Fibroblast of lung (primary cell): ENCODE results near the gene LCN6. TPM values are rescaled to one million over a fixed set of nuclear protein-coding genes. Genes with fewer than 3 reads are reported as not detected.

ENCODE experiments used
- DNase-seq, 2 donors: peaks; one replicate each; pipeline versions ENCODE4 v3.0.0 to v3.0.0-alpha.2; 2010; ENCODE audit warnings: low read depth in 2 of 2
- H2AFZ ChIP-seq: 2 replicates; pipeline ENCODE4 v1.5.1; 2012; ENCODE audit warnings: low read length, control low read depth, inconsistent platforms
- H3K27ac ChIP-seq: 2 replicates; pipeline ENCODE4 v1.5.1; 2011; ENCODE audit warnings: low read length, control low read depth; ENCODE audit not compliant: insufficient read depth
- H3K27me3 ChIP-seq: 2 replicates; pipeline ENCODE4 v1.5.1; 2011; ENCODE audit warnings: mild to moderate bottlenecking, low read length; ENCODE audit not compliant: control insufficient read depth, insufficient read depth
- H3K36me3 ChIP-seq: 2 replicates; pipeline ENCODE4 v1.5.1; 2011; ENCODE audit warnings: low read length; ENCODE audit not compliant: control insufficient read depth, insufficient read depth
- H3K4me1 ChIP-seq: 2 replicates; pipeline ENCODE4 v1.5.1; 2011; ENCODE audit warnings: low read length; ENCODE audit not compliant: control insufficient read depth, insufficient read depth; ENCODE audit errors: extremely low read depth
- H3K4me2 ChIP-seq: 2 replicates; pipeline ENCODE4 v1.5.1; 2011; ENCODE audit warnings: low read length, control low read depth; ENCODE audit not compliant: insufficient read depth; ENCODE audit errors: extremely low read depth
- H3K4me3 ChIP-seq, 4 experiments: fragments of 200-600 bp in 1 of 4; sonication (generic) in 1 of 4; replicated peaks in 1 of 4; 2 replicates each; pipeline ENCODE4 v1.5.1; 2011 to 2016; ENCODE audit warnings: low read length in 4 of 4, low read depth in 3 of 4, mild to moderate bottlenecking in 3 of 4, control low read depth in 2 of 4, inconsistent platforms in 1 of 4, mixed read lengths in 1 of 4; ENCODE audit not compliant: insufficient read depth in 1 of 4; ENCODE audit errors: control extremely low read depth in 1 of 4
- H3K79me2 ChIP-seq: 2 replicates; pipeline ENCODE4 v1.5.1; 2012; ENCODE audit warnings: mild to moderate bottlenecking, low read length, inconsistent platforms; ENCODE audit not compliant: control insufficient read depth, insufficient read depth
- H3K9ac ChIP-seq: 2 replicates; pipeline ENCODE4 v1.5.1; 2011; ENCODE audit warnings: mild to moderate bottlenecking, low read length, control low read depth; ENCODE audit not compliant: insufficient read depth
- H3K9me3 ChIP-seq: 2 replicates; pipeline ENCODE4 v1.5.1; 2012; ENCODE audit warnings: low read depth, low read length; ENCODE audit not compliant: control insufficient read depth, insufficient read depth
- H4K20me1 ChIP-seq: 2 replicates; pipeline ENCODE4 v1.5.1; 2011; ENCODE audit warnings: low read length; ENCODE audit not compliant: control insufficient read depth, insufficient read depth; ENCODE audit errors: extremely low read depth
- EZH2 ChIP-seq: IDR thresholded peaks from 2 replicates; pipeline ENCODE4 v1.5.1; 2012; ENCODE audit warnings: low read length, control low read depth, mild to moderate bottlenecking; ENCODE audit errors: missing control alignments
- polyA plus RNA-seq, 2 donors: library from polyadenylated mRNA; depleted of rRNA in 1 of 2; stranded (reverse) in 1 of 2; unstranded in 1 of 2; fragments of >200 nt; gene quantifications; 2 replicates each; pipeline ENCODE4 v1.2.1, GENCODE V29; 2011 to 2012; ENCODE audit warnings: missing spikeins in 1 of 2
- total RNA-seq: library from RNA; depleted of rRNA; stranded (reverse); fragments of >200 nt; gene quantifications from 2 replicates; pipeline ENCODE4 v1.2.1, GENCODE V29; 2014
- TF ChIP-seq, protein P1 (sequence below), 2 donors: IDR thresholded peaks in 1 of 2; conservative IDR thresholded peaks in 1 of 2; 1 replicate in 1 of 2; 2 replicates in 1 of 2; pipeline ENCODE4 v1.5.1; 2011 to 2012; ENCODE audit warnings: low read length in 2 of 2, control low read depth in 1 of 2, inconsistent platforms in 1 of 2, low read depth in 1 of 2, mild to moderate bottlenecking in 1 of 2

Gene LCN6
- total and polyA plus RNA-seq, 2 donors (not counting 1 experiment from before 2014, with no cell fraction given), result not detected

DNA sequence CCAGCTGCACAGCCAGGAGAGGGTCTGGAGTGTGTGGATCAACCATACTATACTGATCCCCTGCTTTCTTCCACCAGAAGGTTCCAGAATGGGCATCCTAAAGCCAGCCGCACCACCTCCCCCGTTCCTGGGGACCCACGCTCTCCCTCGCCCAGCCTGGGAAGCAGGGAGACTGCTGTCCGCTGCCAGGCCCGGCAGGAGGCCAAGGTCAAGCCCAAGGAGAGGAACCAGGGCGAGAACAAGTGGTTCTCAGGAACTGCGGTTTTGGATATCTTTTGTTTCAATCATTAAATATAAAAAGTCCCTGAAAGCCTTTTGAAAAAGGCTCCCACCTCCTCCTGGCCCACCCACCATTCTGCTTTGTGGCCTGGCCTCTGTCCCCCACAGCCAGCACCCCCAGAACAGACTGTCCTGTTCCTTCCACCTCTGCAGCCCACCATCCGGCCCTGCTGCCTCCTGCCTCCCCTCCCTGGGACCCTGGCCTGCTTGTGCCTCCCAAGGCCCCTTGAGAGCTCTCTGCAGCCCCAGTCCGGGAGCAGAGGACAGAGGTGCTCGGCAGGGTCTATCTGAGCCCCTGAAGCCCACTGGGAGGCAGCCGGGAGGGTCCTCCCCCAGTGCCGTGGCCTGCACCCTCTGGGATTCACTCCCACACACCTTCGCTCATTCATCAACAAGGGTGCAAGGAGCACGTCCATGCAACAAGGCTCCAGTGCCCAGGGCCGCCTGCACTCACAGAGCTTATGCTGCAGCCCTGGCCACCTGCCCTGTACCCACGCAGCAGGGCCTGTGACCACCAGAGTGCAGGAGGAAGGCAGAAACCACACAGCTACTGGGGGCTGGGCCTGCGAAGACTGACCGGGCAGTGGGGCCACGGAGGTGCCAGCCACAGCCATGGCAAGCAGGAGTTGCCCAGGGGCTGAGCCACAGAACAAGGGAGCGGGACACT lies 614 bp upstream of the LCN6 start:
- H3K4me1 ChIP-seq, result no peaks in the 10 kb centered on the region
- H4K20me1 ChIP-seq, result no peaks in the 10 kb centered on the region
- H3K9ac ChIP-seq, result no peak overlapping the region
- DNase-seq, result no peak
- H3K4me2 ChIP-seq, result no peak overlapping the region
- TF ChIP-seq EZH2, result no peak
- TF ChIP-seq, protein P1, sequence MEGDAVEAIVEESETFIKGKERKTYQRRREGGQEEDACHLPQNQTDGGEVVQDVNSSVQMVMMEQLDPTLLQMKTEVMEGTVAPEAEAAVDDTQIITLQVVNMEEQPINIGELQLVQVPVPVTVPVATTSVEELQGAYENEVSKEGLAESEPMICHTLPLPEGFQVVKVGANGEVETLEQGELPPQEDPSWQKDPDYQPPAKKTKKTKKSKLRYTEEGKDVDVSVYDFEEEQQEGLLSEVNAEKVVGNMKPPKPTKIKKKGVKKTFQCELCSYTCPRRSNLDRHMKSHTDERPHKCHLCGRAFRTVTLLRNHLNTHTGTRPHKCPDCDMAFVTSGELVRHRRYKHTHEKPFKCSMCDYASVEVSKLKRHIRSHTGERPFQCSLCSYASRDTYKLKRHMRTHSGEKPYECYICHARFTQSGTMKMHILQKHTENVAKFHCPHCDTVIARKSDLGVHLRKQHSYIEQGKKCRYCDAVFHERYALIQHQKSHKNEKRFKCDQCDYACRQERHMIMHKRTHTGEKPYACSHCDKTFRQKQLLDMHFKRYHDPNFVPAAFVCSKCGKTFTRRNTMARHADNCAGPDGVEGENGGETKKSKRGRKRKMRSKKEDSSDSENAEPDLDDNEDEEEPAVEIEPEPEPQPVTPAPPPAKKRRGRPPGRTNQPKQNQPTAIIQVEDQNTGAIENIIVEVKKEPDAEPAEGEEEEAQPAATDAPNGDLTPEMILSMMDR (conservative IDR thresholded peaks at IDR 0.05 in 1 of 2, IDR thresholded peaks at IDR 0.05 in 1 of 2; ENCODE audit: low read depth in 1 of 2, low read length in 2 of 2), result no peak
- H3K36me3 ChIP-seq, result no peaks in the 10 kb centered on the region
- no peak overlapping the region for H2AFZ ChIP-seq
- H3K79me2 ChIP-seq, result no peaks in the 10 kb centered on the region
- no peak overlapping the region for H3K27ac ChIP-seq
- H3K9me3 ChIP-seq, result no peaks in the 10 kb centered on the region
- no peaks in the 10 kb centered on the region for H3K27me3 ChIP-seq
- H3K4me3 ChIP-seq, result no peak overlapping the region

DNA sequence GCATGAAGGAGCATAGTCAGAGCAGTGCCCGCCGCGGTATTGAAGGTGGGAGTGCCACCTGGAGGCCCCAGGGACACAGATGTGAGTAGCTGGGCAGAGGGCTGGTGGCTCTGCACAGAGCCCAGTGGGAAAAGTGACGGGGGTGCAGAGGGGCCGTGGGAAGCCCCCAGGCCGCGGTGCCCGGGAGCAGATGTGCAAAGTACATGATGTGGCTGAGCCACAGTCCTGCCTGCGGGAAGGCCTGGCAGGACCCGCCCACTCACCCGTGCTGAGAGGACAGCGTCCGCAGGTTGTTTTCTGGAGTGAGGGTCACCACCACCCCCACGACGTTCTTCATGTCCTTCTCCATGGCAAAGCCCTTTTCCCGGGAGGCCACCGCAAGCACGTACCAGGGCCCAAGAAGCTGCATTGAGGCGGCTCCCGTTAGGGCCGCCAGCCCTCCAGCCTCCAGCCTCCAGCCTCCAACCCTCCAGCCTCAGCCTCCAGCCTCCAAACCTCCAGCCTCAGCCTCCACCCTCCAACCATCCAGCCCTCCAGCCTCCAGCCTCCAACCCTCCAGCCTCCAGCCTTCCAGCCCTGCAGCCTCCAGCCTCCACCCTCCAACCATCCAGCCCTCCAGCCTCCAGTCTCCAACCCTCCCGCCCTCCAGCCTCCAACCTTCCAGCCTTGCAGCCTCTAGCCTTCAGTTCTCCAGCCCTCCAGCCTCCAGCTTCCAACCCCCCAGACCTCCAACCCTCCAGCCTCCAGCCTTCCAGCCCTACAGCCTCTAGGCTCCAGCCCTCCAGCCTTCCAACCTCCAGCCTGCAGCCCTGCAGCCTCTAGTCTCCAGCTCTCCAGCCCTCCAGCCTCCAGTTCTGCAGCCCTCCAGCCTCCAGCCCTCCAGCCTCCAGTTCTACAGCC lies 914 bp downstream of the LCN6 start:
- Histone ChIP-seq H3K9me3 (no peaks in the 10 kb centered on the region), H3K9ac (no peak overlapping the region), H3K4me2 (no peak overlapping the region), H4K20me1 (no peaks in the 10 kb centered on the region), H3K4me3 (no peak overlapping the region), H2AFZ (no peak overlapping the region), H3K27me3 (peaks cover 8% of the 10 kb centered on the region), H3K27ac (no peak overlapping the region), H3K79me2 (no peaks in the 10 kb centered on the region), H3K4me1 (no peaks in the 10 kb centered on the region), H3K36me3 (no peaks in the 10 kb centered on the region)
- TF ChIP-seq EZH2, result no peak
- TF ChIP-seq, protein P1 (conservative IDR thresholded peaks at IDR 0.05 in 1 of 2, IDR thresholded peaks at IDR 0.05 in 1 of 2; ENCODE audit: low read depth in 1 of 2, low read length in 2 of 2), result no peak
- DNase-seq, result no peak

GRCh38 chr9:136746621-136747020 lies 1.7 kb downstream of the LCN6 start:
- H3K36me3 ChIP-seq, result no peaks in the 10 kb centered on the region
- H3K27ac ChIP-seq, result no peak overlapping the region
- no peak for DNase-seq
- H3K79me2 ChIP-seq, result no peaks in the 10 kb centered on the region
- H3K4me3 ChIP-seq, result no peak overlapping the region
- H4K20me1 ChIP-seq, result no peaks in the 10 kb centered on the region
- H3K9ac ChIP-seq, result no peak overlapping the region
- no peaks in the 10 kb centered on the region for H3K4me1 ChIP-seq
- peaks cover 14% of the 10 kb centered on the region for H3K27me3 ChIP-seq
- no peak overlapping the region for H2AFZ ChIP-seq
- TF ChIP-seq, protein P1 (conservative IDR thresholded peaks at IDR 0.05 in 1 of 2, IDR thresholded peaks at IDR 0.05 in 1 of 2; ENCODE audit: low read depth in 1 of 2, low read length in 2 of 2), result no peak
- no peak for TF ChIP-seq EZH2
- H3K4me2 ChIP-seq, result no peak overlapping the region
- no peaks in the 10 kb centered on the region for H3K9me3 ChIP-seq
